Suppressor macrophage (primary cell): ENCODE measurements around the gene RSPH6A.

ENCODE experiments used
- DNase-seq, 4 experiments: peaks; one replicate each; pipeline ENCODE4 v3.0.0-alpha.2; 2020 to 2022
- total RNA-seq, 17 experiments: gene quantifications; one replicate each; lab custom pipeline; 2026; ENCODE audit warnings: mixed read lengths in 6 of 17, inconsistent platforms in 3 of 17; lab: John Stamatoyannopoulos, UW

Gene RSPH6A
- 0 to 1.8 (median 0) reads per million in 17 experiments for total RNA-seq

DNA sequence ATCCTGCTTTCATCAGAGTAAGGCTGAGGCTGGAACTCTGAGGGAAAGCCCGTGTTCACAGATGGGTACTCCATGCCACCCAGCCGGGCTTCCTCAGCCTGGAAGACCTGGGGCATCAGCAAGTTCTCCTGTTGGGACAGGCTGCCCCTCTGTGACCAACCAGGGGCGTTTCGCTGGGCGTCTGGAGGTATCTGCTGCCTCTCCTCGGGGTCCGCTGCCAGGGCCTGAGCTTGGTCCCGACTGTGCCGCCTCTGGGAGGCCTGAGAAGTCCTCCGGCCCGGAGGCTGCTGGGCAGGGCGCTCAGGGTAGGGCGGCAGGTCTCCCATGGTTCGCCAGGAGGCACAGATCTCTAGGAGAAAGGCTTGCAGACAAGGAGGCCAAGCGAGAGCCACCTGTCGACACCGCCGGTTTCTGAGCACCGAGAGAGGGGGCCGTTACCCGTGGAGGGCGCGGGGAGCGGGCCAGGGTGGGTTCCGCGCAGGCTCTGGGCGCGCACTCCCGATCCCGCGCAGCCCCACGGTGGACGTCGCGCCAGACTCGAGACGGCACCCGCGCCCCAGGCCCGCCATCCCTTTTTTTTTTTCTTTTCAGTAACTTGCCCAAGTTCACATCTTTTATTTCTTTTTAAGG is at the start of gene RSPH6A:
TSS of gene RSPH6A (minus strand) at position 458 of the 630 bp plus-strand sequence. CDS start at position 326, 132 bp downstream.
- no peak for DNase-seq

DNA sequence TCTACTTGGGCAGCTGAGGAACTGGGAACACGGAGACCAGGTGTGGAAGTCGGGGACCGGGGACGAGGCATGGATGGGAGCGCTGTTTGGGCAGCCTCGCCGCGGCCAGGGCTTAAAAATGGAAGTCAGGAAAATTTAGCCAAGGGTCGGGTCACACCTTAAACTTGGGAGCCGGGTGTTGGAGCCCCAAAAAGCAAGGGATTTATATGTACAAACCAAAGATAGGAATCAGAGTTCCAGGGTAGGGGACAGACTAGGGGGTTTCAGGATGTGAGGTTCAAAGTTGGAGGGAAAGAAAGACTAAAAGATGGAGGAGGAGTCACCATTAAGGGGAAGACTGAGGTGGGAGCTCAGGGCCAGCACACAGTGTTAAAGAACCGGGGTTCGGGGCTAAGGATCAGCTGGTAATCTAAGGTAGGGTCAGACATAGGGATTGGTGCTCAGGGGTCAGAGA is 49.5 kb upstream of the RSPH6A start:
- DNase-seq, result no peak

DNA sequence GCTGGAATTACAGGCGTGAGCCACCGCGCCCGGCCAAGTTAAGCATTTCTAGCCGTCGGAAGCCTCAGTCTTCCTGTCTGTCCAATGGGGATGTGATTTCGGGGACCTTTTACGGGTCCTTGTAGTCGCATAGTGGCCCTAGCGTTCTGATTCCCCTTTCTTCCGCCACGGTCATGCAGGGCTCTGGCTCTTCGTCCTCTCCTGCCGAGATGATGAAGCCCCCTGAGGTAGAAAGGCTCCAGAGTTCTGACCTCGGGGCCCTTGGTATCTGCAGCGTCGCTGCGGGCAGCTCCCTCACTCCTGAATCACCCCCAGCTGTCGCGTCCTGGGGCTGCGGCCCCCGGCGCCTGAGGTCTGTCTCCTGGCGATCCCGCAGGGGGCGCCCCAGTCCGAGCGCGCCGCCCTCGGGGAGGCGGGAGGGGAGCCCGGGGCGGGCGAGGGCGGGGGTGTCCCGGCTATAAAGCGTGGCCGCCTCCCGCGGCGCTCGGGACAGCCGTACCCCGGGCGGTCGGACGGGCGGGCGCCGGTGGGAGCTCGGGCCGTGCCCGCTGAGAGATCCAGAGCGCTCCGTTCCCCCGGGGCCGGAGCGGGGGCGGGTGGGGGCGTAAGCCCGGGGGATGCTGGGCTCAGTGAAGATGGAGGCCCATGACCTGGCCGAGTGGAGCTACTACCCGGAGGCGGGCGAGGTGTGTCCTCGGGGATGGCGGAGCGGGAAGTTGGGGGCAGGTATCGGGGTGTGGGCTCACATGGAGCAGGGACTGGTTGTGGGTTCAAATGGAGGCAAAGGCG is 48.9 kb upstream of the RSPH6A start, which contains the start of gene FOXA3:
TSS of gene FOXA3 (plus strand) at position 487 of the 789 bp plus-strand sequence. CDS start at position 618, 131 bp downstream.
- peak; percentile 43 to 75 (median 50) for DNase-seq

DNA sequence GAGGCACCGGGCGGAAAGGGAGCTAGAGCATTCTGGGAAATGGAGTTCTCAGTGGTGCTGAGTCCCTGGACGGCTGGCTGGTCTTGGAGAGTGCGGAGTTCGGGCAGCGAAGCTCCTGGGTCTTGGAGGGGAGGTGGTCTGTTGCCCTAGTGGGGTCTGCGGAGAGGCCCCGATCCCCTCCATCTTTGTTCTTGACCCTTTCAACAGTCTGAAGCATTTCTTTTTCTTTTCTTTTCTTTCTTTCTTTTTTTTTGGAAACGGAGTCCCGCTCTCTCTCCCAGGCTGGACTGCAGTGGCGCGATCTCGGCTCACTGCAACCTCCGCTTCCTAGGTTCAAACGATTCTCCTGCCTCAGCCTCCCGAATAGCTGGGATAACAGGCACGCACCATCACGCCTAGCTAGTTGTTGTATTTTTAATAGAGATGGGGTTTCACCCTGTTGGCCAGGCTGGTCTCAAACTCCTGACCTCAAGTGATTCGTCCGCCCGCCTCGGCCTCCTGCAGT is 48.3 kb upstream of the RSPH6A start:
- DNase-seq, result no peak

DNA sequence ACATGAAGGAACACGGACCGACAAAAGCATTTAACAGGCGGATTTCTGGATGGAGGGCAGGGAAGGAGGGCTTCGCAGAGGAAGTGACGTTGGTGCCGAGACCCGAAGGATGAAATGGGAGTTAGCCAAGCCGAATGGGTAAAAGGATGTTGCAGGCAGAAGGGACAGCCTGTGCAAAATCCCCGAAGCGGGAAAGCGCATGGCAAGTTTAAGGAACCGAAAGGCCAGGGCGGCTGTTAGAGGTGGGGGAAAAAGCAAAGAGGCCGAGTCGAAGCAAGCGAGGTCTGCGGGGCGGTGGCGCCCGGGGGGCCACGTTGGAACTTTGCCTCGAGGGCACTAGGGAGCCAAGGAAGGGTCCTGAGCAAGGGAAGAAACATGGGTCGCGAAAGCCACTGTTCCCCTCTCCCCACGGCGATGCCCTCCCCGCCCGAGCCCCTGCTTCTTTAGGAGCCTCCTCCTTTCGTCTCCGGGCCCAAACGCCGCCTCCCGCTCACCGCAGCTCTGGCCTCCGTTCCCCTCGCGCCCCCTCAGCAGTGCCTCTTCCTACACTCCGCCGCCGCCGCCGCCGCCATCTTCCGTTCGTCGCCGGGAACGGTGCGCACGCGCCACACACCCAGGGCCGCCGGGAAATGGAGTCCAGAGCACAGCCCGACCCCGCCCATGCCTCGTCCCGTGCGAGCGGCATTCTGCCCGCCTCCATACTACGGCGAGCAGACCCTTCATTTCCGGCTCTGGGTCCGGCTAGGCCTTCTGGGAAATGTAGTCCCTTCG is 47.6 kb upstream of the RSPH6A start, which contains the start of gene SYMPK:
TSS of gene SYMPK (minus strand) at position 584 of the 771 bp plus-strand sequence. CDS start 8,652 bp downstream, outside the sequence.
- peak; percentile 98 to 99 (median 99) for DNase-seq

DNA sequence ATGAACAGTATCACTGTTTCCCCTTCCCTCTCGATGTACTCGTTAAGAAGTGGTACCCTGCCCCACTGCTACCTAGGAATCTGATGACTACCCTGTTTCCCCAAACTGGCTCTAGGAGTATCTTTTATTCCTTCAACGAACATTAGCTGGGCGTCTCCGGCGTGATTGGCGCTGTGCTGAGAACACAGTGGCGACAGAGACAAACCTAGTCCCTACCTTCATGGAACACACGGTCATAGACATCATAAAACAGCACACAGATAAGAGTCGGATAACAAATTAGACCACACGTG is 47.1 kb upstream of the RSPH6A start:
- no peak for DNase-seq

DNA sequence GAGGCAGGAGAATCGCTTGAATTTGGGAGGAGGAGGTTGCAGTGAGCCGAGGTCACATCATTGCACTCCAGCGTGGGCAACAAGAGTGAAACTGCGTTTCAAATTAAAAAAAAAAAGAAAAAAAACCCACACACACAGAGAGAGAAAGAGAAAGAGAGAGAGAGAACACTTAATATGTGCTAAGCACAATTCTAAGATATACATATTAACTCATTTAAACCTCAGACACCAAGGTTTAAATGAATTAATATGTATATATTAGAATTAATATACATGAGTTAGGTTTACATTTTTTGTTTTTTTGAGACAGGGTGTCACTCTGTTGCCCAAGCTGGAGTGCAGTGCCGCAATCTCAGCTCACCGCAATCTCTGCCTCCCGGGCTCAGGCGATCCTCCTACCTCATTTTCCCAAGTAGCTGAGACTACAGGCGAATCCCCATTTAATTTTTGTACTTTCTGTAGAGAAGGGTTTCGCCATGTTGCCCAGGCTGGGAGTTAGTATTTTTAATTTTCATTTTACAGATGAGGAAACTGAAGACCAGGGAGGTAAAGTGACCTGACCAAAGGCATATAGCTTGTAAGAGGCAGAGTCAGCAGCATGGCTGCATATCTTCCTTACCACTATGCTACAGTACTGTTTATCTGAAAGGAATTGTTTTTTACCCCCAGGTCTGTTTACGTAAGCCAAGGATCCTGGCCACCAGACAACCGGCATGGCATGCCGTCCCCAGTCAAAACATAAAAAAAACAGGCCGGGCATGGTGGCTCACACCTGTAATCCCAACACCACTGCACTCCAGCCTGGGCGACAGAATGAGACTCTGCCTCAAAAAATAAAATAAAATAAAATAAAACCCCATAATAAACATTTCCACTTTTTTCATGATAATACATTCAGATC is 45.5 kb upstream of the RSPH6A start:
- no peak for DNase-seq

DNA sequence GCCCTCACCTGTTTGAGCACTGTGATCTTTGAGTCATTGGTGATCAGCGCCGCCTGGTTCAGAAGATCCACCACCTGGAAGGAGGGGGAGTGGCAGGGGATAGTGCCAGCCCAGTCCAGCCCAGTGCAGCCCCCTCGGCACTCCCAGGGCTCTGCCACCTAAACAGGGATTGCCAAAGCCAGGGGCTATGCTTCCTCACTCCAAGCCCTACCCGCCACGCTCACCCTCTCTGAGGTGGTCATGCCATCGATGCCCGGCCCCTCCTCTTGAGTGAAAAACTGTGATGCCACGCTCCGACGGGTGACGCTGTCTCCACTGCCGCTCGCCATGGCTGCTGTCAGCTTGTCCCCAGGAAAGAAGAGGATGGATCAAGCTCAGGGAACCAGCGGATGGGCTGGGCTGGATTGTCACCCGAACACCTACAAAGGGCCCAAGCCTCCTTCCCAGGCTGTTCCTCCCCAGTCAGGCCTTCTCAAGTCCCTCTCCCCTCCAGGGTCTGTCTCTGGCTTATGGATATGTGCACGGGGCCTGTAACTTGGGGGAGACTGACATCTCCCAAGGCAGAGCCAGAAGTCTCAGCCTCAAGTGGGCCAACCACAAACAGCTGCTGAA is 39.2 kb upstream of the RSPH6A start:
- DNase-seq, result no peak

DNA sequence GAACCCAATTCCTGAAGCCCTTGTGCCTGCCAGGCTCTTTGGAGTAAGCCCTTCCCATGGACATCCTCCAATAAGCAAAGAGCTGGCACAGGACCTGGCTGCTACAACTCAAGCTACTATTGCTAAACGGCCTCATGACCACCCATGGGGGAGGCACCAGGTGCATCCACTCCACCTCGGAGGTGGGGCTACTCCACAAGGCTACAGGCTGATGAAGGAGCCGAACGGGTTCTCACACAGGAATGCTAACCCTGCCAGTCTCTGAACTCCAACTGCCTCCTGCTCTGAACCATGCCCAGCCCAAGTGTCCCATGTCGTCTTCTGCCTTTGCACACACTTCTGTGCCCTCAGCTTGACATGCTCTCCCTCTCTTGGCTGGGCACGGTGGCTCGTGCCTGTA is 37.9 kb upstream of the RSPH6A start:
- DNase-seq, result no peak

DNA sequence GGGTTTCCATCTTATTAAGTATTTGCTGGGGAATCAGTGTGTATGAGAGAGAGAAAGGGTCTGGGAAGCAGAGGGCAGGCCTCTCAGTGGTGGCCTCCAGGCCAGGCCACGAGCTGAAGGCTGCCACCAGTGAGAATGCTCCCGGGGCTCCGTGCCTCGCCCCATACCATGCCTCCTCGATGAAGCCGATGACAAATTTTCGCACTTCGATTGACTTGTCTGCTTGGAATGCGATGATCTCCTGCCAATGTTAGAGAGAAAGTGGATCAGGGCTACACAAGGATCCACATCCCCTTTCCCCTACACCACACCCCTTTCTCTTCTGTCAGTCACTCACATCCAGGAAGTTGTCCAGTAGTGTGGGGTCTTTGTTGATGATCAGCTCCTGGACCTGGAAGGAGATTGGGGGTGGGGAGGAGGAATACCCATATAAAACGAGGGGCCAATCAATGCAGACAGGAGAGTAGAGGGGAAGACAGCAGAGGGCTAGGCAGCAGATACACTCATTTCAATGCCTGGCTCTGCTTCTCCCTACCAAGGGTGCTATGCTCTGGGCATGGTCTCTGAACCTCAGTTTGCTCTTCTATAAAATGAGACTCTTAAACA is 37.1 kb upstream of the RSPH6A start:
- DNase-seq, result no peak

DNA sequence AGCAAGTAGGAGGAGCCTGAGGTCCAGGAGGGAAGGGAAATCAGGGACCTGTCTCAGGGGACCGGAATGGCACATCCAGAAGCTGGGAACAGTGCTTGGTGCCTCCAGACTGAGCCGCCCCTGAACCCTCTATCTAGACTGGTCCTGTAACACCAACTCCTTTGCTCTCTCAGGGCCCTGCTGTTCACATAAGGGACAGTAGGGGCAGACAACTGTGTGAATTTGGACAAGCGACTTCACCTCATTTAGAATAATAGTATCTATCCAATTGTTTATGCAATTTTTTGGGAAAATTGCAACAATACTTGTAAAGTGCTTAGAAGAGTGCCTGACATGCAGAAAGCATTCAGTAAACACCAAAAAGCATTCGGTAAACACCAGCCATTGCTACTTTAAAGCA is 33.8 kb upstream of the RSPH6A start:
- DNase-seq, result no peak

DNA sequence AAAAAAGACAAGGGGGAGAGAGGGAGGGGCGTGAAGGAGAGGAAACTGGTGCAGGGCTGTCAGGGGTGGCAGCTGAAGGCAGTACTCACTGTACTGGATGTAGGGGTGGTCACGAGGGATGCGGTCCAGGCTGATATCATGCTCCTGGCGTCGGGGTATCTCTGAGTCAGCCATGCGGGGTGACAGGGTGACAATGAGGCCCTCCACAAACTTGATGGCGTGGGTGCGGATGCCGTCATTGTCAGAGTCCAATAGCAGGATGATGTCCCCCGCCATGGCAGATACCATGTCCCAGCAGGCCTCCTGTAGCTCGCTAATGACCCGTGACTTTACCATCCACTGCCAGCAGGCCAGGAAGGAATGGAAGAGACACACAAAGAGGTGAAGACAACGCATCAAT is 32.6 kb upstream of the RSPH6A start:
- no peak for DNase-seq

DNA sequence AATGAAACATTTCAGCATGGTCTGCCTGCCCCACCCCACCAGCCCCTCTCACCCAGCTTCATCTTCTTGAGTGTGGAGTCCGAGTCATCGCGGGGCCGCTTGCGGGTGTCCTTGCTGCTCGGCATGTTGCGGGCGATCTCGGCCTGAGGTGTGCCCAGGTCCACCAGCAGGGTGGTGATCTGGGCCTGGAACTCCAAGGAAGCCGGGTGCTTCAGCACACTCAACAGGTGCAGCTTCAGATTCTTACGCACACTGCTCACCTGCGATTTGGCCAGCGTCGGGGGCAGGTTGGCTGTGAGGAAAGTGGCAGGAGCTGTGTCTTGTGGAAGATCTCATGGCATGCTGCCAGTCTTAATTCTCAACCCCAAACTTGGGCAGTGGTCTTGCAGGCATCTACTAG is 27.1 kb upstream of the RSPH6A start:
- no peak for DNase-seq

DNA sequence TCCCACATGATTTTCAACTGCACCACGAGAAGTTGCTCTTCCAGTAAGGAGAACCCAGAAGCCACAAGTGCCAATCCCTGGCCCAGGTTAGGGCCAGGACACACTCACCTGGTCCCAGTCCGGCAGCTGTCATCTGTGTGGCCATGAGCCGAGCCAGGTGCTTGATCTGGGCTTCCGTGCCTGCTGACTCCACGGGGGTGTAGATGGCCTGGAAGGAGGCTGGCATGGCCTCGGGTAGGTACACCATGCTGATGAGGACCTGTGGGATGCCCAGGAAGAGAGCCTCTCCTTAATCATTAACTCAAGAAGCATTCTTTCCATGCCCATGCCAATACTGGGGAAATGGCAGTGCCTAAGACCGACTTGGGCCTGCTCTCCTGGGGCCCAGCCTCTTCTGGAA is 19.9 kb upstream of the RSPH6A start:
- DNase-seq, result no peak

DNA sequence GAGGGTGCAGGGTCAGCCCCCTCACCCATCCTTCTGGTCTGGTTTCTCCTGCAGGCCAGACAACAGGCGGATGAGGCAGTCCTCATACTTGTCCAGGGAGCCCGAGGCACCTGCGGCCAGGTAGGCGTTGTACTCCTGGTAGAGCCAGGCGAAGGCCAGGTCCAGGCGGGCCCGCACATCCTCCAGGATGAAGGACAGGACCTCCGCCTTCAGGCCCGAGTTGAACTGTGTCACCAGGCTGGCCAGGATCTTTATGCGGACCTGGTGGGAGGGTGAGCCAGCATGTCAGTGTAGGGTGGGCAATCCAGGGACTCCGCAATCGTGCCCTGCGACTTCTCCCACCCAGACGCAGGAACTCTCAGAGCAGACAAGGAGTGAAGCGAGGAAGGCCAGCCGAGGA is 13.8 kb upstream of the RSPH6A start:
- no peak for DNase-seq

DNA sequence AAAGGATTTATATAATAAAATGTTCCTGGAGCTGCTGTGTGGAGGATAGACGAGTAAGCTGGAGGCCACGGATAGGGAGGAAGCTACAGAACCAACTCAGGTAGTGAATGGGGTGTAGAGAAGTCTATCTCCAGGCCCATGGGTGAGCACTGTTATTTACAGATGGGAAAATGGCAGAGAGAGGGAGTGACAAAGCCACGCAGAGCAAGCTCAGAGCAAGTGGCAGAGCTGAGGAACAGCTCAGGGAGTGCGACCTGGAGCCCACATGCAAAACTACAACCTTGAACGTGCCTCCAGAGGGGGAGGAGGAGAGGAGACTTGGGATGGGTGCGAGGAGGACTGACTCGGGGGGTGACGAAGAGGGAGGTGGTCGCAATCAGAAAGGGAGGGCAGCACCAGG is 13.4 kb upstream of the RSPH6A start:
- DNase-seq, result no peak

DNA sequence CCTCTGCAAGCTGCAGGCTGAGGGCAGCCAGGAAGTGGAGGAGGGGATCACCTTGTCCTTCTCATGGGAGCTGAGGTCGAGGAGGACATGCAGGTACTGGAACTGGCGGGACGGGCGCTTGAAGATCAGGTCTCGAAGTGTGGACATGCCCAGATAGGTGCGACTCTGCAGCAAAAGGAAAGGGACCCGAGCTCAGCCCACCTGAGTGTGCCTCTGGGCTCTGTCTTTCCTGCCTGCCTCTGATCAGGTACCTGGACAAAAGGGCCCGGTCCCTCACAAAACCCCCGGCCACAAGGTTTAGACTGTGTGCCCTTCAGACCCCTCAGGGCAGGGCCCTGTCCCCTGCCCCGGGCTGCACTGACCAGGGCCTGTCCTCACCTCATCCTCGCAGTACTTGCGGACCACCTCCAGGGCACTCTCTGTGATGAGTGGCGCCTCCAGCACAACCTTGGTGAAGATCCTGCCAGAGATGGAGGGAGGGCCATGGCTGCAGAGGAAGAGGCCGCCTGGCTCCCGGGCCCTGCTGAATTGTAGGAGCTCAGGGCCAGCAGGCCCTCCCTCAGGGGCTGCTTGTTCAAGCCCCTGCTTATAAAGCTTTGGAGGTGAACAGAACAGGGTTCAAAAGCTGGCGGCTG is 12.5 kb upstream of the RSPH6A start:
- no peak for DNase-seq

DNA sequence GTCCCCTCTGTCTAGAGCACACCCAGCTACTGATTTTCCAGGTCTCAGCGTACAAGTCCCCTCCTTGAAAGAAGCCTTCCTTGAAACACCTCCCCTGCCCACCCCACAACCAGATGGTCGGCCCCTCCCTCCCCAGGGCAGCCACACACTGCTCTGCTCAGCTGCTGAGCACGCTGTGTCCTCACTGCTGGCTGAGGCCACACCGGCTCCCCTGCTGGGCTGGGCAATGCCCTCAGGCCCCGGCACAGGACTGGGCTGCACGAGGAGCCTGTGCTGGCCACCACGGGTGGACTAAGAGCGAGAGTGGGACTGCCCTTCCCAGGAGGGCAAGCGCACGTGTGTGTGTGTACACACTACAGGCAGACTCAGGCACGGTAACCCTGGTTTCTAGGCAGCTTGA is 11.8 kb upstream of the RSPH6A start:
- no peak for DNase-seq

DNA sequence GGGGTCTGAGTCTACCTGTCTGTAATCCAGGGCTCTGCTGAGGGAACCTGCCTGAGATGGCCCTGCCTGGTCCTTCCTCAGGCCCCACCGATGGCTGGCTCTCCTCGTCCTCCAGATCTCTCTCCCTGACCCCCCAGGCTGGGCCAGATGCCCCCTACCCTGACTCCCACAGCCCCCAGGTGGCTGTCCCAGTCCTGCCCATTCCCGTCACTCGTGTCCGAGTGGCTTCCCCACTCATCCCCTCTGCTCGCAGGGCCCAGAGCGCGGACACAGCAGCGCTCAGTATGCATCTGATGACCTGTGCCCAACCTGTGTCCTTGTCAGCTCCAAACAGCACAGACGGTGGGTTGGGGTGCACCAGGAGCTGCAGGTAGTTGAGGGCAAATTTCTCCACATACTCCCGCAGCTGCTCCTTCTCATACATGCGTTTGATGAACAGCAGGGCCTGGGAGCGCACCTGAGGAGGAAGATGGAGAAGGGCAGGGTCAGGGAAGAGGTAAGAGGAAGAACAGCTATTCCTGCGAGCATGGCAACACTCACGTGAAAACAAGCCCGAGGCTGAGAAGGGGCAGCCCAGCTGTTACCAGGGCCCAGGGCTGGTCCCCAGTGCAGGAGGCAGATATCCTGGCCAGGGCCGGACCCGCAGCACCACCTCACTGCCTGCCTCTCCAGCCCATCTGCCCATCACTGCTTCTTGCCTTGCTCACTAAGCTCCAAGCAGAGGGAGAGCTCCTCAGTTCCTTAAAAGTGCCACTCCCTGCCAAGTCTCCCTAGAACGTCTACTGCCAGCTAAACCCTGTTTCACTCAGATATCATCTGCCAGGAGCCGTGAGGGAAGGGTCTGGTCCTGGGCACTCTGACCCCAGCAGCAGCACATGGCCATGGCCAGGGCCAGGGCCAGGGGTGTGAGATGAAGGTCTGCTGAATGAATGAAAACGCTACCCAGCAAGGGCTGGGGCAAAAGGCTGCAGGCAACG is 11.1 kb upstream of the RSPH6A start:
- no peak for DNase-seq
